Tibial artery (tissue), 4 donors: Measurements from ENCODE around the gene DRGX.

ENCODE experiments used
- DNase-seq, 2 donors: peaks; one replicate each; pipeline ENCODE4 v3.0.0-alpha.2; 2019
- H3K27ac ChIP-seq, 2 donors: fragments of 200-600 bp; sonication (generic) in 1 of 2; 1 replicate in 1 of 2; 2 replicates in 1 of 2; pipeline ENCODE4 v1.5.1; 2018 to 2019; ENCODE audit warnings: mild to moderate bottlenecking in 1 of 2
- H3K27me3 ChIP-seq, 2 donors: fragments of 200-600 bp; sonication (generic) in 1 of 2; one replicate each; pipeline versions ENCODE4 v1.5.1 to v1.6.0; 2016 to 2019
- H3K36me3 ChIP-seq, 3 donors: fragments of 200-600 bp; sonication (generic) in 2 of 3; one replicate each; pipeline ENCODE4 v1.5.1; 2016 to 2019; ENCODE audit warnings: mild to moderate bottlenecking in 2 of 3
- H3K4me1 ChIP-seq, 4 donors: fragments of 200-600 bp; sonication (generic) in 2 of 4; 1 replicate in 3 of 4; 2 replicates in 1 of 4; pipeline ENCODE4 v1.5.1; 2016 to 2019
- H3K4me3 ChIP-seq, 2 donors: fragments of 200-600 bp; sonication (generic) in 1 of 2; 1 replicate in 1 of 2; 2 replicates in 1 of 2; pipeline ENCODE4 v1.5.1; 2018 to 2019; ENCODE audit warnings: mild to moderate bottlenecking in 2 of 2
- H3K9me3 ChIP-seq, 3 donors: fragments of 200-600 bp; sonication (generic) in 1 of 3; one replicate each; pipeline ENCODE4 v1.5.1; 2016 to 2019
- intact Hi-C: fragments of 100-400 bp; cut with DNase I; formaldehyde crosslinking; loops from one replicate; pipeline ENCODE4 v1.15.0; 2023; ENCODE audit warnings: low total_unique reads
- TF ChIP-seq, protein P1 (sequence below), 2 experiments: fragments of 200-600 bp in 1 of 2; fragments of 450-650 bp in 1 of 2; IDR thresholded peaks; one replicate each; pipeline ENCODE4 v1.5.1; 2017 to 2019; ENCODE audit warnings: antibody characterized with exemption in 2 of 2, mild to moderate bottlenecking in 1 of 2, moderate library complexity in 1 of 2

Gene DRGX

DNA sequence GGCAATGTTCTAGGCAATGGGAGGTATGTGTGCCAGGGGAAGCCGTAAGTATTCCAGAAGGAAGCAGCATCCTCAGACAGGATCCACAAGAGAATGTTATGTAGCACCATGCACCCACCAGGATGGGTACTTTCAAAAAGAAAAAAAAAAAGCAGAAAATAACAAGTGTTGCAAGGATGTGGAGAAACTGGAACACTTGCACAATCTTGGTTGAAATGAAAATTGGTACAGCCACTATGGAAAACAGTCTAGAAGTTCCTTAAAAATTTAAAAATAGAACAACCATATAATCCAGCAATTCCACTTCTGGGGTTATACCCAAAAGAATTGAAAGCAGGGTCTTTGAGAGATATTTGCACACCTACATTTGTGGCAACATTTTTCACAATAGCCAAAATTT, 76.7 kb downstream of the DRGX start:
- Histone ChIP-seq H3K9me3 (no peaks in the 10 kb centered on the region), H3K36me3 (no peaks in the 10 kb centered on the region), H3K27me3 (no peaks in the 10 kb centered on the region), H3K4me1 (no peaks in the 10 kb centered on the region), H3K4me3 (no peak overlapping the region), H3K27ac (no peak overlapping the region)
- DNase-seq: no peak
- TF ChIP-seq, protein P1, sequence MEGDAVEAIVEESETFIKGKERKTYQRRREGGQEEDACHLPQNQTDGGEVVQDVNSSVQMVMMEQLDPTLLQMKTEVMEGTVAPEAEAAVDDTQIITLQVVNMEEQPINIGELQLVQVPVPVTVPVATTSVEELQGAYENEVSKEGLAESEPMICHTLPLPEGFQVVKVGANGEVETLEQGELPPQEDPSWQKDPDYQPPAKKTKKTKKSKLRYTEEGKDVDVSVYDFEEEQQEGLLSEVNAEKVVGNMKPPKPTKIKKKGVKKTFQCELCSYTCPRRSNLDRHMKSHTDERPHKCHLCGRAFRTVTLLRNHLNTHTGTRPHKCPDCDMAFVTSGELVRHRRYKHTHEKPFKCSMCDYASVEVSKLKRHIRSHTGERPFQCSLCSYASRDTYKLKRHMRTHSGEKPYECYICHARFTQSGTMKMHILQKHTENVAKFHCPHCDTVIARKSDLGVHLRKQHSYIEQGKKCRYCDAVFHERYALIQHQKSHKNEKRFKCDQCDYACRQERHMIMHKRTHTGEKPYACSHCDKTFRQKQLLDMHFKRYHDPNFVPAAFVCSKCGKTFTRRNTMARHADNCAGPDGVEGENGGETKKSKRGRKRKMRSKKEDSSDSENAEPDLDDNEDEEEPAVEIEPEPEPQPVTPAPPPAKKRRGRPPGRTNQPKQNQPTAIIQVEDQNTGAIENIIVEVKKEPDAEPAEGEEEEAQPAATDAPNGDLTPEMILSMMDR (IDR thresholded peaks at IDR 0.05): no peak
- intact Hi-C loops: no loop called here

DNA sequence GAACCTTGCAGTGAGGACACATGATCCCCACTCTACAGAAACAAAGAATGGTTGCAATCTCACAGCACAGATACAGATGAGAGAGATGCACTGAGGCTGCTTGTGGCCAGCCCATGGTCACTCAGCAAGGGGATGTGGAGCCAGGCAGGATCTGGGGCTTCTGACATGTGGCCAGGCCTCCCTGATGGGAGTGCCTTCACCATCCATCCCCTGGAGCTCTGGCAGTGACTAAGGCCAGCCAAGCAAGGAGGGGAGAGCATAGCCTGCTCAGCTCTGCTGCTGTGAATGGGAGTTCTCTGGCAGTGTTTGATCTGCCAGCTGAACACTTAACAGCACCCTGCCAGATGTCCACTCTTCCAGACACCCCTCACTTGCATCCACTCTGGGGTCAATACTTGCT, 77.1 kb downstream of the DRGX start:
- no peak for DNase-seq
- intact Hi-C loops: no loop called here
- H3K4me3 ChIP-seq: no peak overlapping the region
- no peaks in the 10 kb centered on the region for H3K27me3 ChIP-seq
- no peaks in the 10 kb centered on the region for H3K9me3 ChIP-seq
- TF ChIP-seq, protein P1 (IDR thresholded peaks at IDR 0.05): no peak
- H3K27ac ChIP-seq: no peak overlapping the region
- no peaks in the 10 kb centered on the region for H3K36me3 ChIP-seq
- H3K4me1 ChIP-seq: no peaks in the 10 kb centered on the region

- Histone ChIP-seq H3K36me3 (no peaks in the 10 kb centered on the region), H3K27me3 (no peaks in the 10 kb centered on the region), H3K4me1 (no peaks in the 10 kb centered on the region), H3K4me3 (no peak overlapping the region), H3K27ac (no peak overlapping the region), H3K9me3 (no peaks in the 10 kb centered on the region)
- DNase-seq: no peak
- intact Hi-C loops: no loop called here
- TF ChIP-seq, protein P1 (IDR thresholded peaks at IDR 0.05): no peak
These were observed 77.9 kb downstream of the DRGX start for GRCh38 chr10:49318028-49318427.

DNA sequence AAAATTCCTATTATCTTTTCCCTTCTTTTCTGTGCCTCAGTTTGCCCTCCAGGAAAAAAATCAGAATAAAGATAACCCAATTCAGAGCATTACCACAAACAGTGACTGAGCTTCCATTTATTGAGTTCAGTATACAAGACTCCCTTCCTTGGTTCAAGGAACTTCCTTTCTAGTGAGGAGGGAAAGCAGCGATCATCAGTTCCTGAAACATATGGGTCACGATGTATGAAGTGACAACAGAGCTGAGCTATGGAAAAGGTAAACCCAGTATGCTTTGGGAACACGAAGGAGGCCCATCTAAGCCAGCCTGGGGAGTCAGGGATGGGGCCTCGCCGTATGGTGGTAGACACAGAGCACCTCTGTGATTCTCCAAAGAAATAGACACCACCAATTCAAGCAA, 81.1 kb downstream of the DRGX start:
- DNase-seq: no peak

More for the DNA sequence above, 81.1 kb downstream of the DRGX start:
- intact Hi-C loops: no loop called here
- Histone ChIP-seq H3K27ac (no peak overlapping the region), H3K4me3 (no peak overlapping the region), H3K36me3 (no peaks in the 10 kb centered on the region), H3K9me3 (no peaks in the 10 kb centered on the region), H3K27me3 (no peaks in the 10 kb centered on the region), H3K4me1 (no peaks in the 10 kb centered on the region)
- TF ChIP-seq, protein P1 (IDR thresholded peaks at IDR 0.05): no peak
